H1 (cell line): ENCODE measurements around the gene ZNF83. TPM values are rescaled to one million over a fixed set of nuclear protein-coding genes. Genes with fewer than 3 reads are reported as not detected.
"Not testable (repeated sequence)": the region's sequence is repeated elsewhere in the genome, so short reads cannot be mapped to it uniquely, and the experiment has no call there.

Experiments
- CTCF ChIA-PET: fragments of 300-600 bp; sonication (Branson Sonifier 250); formaldehyde crosslinking; loops from one replicate; lab custom pipeline; 2021; ENCODE audit not compliant: partially characterized antibody; lab: Charles Lee
- POLR2A ChIA-PET: fragments of 300-600 bp; sonication (Branson Sonifier 250); formaldehyde crosslinking; loops from one replicate; lab custom pipeline; 2021; ENCODE audit warnings: inconsistent platforms; ENCODE audit not compliant: partially characterized antibody; lab: Charles Lee
- DNase-seq, 2 experiments: peaks; one replicate each; pipeline versions ENCODE4 v3.0.0 to v3.0.0-alpha.2; 2010 to 2022; ENCODE audit warnings: low spot score in 2 of 2, low read depth in 1 of 2, mixed read lengths in 1 of 2
- FAIRE-seq: peaks from 2 replicates; lab custom pipeline; 2011; peaks lifted over from hg19 to GRCh38; lab: Jason Lieb, UNC
- H2AFZ ChIP-seq: 2 replicates; pipeline ENCODE4 v1.8.1; 2012; ENCODE audit warnings: low read length, inconsistent platforms
- H2AK5ac ChIP-seq: 2 replicates; pipeline ENCODE4 v1.6.1; 2013; ENCODE audit warnings: low read depth, low read length
- H2BK120ac ChIP-seq: replicated peaks from 2 replicates; pipeline ENCODE3; 2013; ENCODE audit warnings: low read depth, low read length, inconsistent platforms
- H2BK12ac ChIP-seq: 2 replicates; pipeline ENCODE4 v1.6.1; 2013; ENCODE audit warnings: low read depth, low read length
- H2BK15ac ChIP-seq: 2 replicates; pipeline ENCODE4 v1.6.1; 2013; ENCODE audit warnings: low read length
- H2BK20ac ChIP-seq: 2 replicates; pipeline ENCODE4 v1.6.1; 2013; ENCODE audit warnings: low read length
- H2BK5ac ChIP-seq: 2 replicates; pipeline ENCODE4 v1.6.1; 2013; ENCODE audit warnings: low read depth, low read length
- H3K14ac ChIP-seq: 2 replicates; pipeline ENCODE4 v1.6.1; 2013; ENCODE audit warnings: inconsistent platforms; ENCODE audit not compliant: insufficient read length
- H3K18ac ChIP-seq: 2 replicates; pipeline ENCODE4 v1.6.1; 2013; ENCODE audit warnings: low read length; ENCODE audit errors: extremely low read depth
- H3K23ac ChIP-seq: 2 replicates; pipeline ENCODE4 v1.6.1; 2013; ENCODE audit warnings: inconsistent platforms; ENCODE audit not compliant: insufficient read length
- H3K23me2 ChIP-seq: 2 replicates; pipeline ENCODE4 v1.6.1; 2013; ENCODE audit warnings: low read depth, low read length
- H3K27ac ChIP-seq: 2 replicates; pipeline ENCODE4 v1.6.1; 2011; ENCODE audit warnings: low read depth, low read length, inconsistent platforms
- H3K27me3 ChIP-seq, 4 experiments: replicated peaks in 1 of 4; 1 replicate in 1 of 4; 2 replicates in 3 of 4; pipeline versions ENCODE4 v1.6.1 to v1.8.1; 2011 to 2013; ENCODE audit warnings: low read length in 3 of 4, mild to moderate bottlenecking in 3 of 4, inconsistent platforms in 2 of 4, mixed read lengths in 2 of 4, moderate library complexity in 1 of 4; ENCODE audit not compliant: control insufficient read depth in 3 of 4, insufficient read depth in 3 of 4; ENCODE audit errors: extremely low read depth in 1 of 4
- H3K36me3 ChIP-seq, 4 experiments: 2 replicates each; pipeline versions ENCODE4 v1.6.1 to v1.8.1; 2011 to 2013; ENCODE audit warnings: mild to moderate bottlenecking in 4 of 4, low read length in 3 of 4, moderate library complexity in 2 of 4, control low read depth in 1 of 4, inconsistent platforms in 1 of 4; ENCODE audit not compliant: insufficient read depth in 4 of 4, control insufficient read depth in 2 of 4
- H3K4ac ChIP-seq: replicated peaks from 2 replicates; pipeline ENCODE3; 2013; ENCODE audit warnings: low read length, low read depth, mixed read lengths, inconsistent platforms; ENCODE audit not compliant: insufficient read length
- H3K4me1 ChIP-seq, 4 experiments: replicated peaks in 1 of 4; 1 replicate in 1 of 4; 2 replicates in 3 of 4; pipeline versions ENCODE4 v1.6.1 to v1.8.1; 2011 to 2013; ENCODE audit warnings: low read length in 3 of 4, inconsistent platforms in 2 of 4, mixed read lengths in 1 of 4; ENCODE audit not compliant: insufficient read depth in 4 of 4, control insufficient read depth in 3 of 4
- H3K4me2 ChIP-seq, 2 experiments: 2 replicates each; pipeline versions ENCODE4 v1.6.1 to v1.8.1; 2011 to 2013; ENCODE audit warnings: low read depth in 2 of 2, low read length in 2 of 2, control low read depth in 1 of 2, inconsistent platforms in 1 of 2, mild to moderate bottlenecking in 1 of 2; ENCODE audit not compliant: insufficient read depth in 1 of 2
- H3K4me3 ChIP-seq, 4 experiments: fragments of 200-600, 300-600 bp in 1 of 4; sonication (generic), shearing (Covaris generic), sonication (Bioruptor Twin) in 1 of 4; 2 replicates each; pipeline versions ENCODE4 v1.5.1 to v1.8.1; 2011 to 2016; ENCODE audit warnings: low read length in 4 of 4, low read depth in 3 of 4, control low read depth in 2 of 4, inconsistent platforms in 2 of 4, mild to moderate bottlenecking in 2 of 4, mixed read lengths in 1 of 4, moderate library complexity in 1 of 4; ENCODE audit not compliant: insufficient read depth in 2 of 4; ENCODE audit errors: extremely low read depth in 1 of 4
- H3K56ac ChIP-seq: replicated peaks from 2 replicates; pipeline ENCODE3; 2013; ENCODE audit warnings: low read depth, mild to moderate bottlenecking, mixed read lengths, low read length, inconsistent platforms; ENCODE audit not compliant: insufficient read length
- H3K79me1 ChIP-seq: 2 replicates; pipeline ENCODE4 v1.6.1; 2013; ENCODE audit warnings: low read depth, low read length, control low read depth
- H3K79me2 ChIP-seq, 2 experiments: 2 replicates each; pipeline versions ENCODE4 v1.6.1 to v1.8.1; 2012 to 2013; ENCODE audit warnings: low read length in 2 of 2, mild to moderate bottlenecking in 2 of 2, inconsistent platforms in 1 of 2; ENCODE audit not compliant: insufficient read depth in 2 of 2, control insufficient read depth in 1 of 2
- H3K9ac ChIP-seq, 4 experiments: replicated peaks in 1 of 4; 1 replicate in 1 of 4; 2 replicates in 3 of 4; pipeline versions ENCODE4 v1.6.1 to v1.8.1; 2011 to 2013; ENCODE audit warnings: low read depth in 3 of 4, low read length in 3 of 4, control low read depth in 2 of 4, mild to moderate bottlenecking in 2 of 4, moderate library complexity in 2 of 4, inconsistent platforms in 1 of 4; ENCODE audit errors: extremely low read depth in 1 of 4
- H3K9me3 ChIP-seq, 2 experiments: 2 replicates each; pipeline versions ENCODE4 v1.6.1 to v1.8.1; 2012 to 2013; ENCODE audit warnings: mild to moderate bottlenecking in 2 of 2, moderate library complexity in 2 of 2, control low read depth in 1 of 2, inconsistent platforms in 1 of 2, low read depth in 1 of 2, low read length in 1 of 2, mixed read lengths in 1 of 2; ENCODE audit not compliant: insufficient read depth in 2 of 2
- H4K20me1 ChIP-seq, 2 experiments: replicated peaks in 1 of 2; 2 replicates each; pipeline versions ENCODE3 to v1.8.1; 2011 to 2013; ENCODE audit warnings: inconsistent platforms in 2 of 2, low read length in 2 of 2, mild to moderate bottlenecking in 1 of 2; ENCODE audit not compliant: insufficient read depth in 2 of 2, control insufficient read depth in 1 of 2
- H4K5ac ChIP-seq: 2 replicates; pipeline ENCODE4 v1.6.1; 2013; ENCODE audit warnings: low read length, low read depth, mixed read lengths, inconsistent platforms; ENCODE audit not compliant: insufficient read length
- H4K8ac ChIP-seq: 2 replicates; pipeline ENCODE4 v1.8.0; 2013; ENCODE audit warnings: mild to moderate bottlenecking, moderate library complexity, low read length, inconsistent platforms; ENCODE audit not compliant: insufficient read depth; ENCODE audit errors: extremely low read depth
- H4K91ac ChIP-seq: replicated peaks from 2 replicates; pipeline ENCODE3; 2013; ENCODE audit warnings: low read length, mixed read lengths, inconsistent platforms; ENCODE audit not compliant: insufficient read length
- ASH2L ChIP-seq: fragments of 200-600, 300-600 bp; sonication (generic); IDR thresholded peaks from one replicate; pipeline ENCODE4 v1.7.1; 2017; ENCODE audit warnings: low read length
- EP300 ChIP-seq, 2 experiments: IDR thresholded peaks; 1 replicate in 1 of 2; 2 replicates in 1 of 2; pipeline ENCODE4 v1.6.1; 2011 to 2012; ENCODE audit warnings: low read depth in 2 of 2, low read length in 2 of 2, mild to moderate bottlenecking in 2 of 2, borderline replicate concordance in 1 of 2, inconsistent platforms in 1 of 2, moderate library complexity in 1 of 2
- EZH2 ChIP-seq: fragments of 200-600 bp; sonication (generic); IDR thresholded peaks from 2 replicates; pipeline ENCODE4 v1.7.1; 2012; ENCODE audit warnings: low read depth, mild to moderate bottlenecking, moderate library complexity, low read length, inconsistent platforms; ENCODE audit not compliant: severe bottlenecking
- HDAC6 ChIP-seq: IDR thresholded peaks from one replicate; pipeline ENCODE4 v1.7.1; 2012; ENCODE audit warnings: low read depth, mild to moderate bottlenecking, inconsistent platforms, low read length, moderate library complexity
- KDM1A ChIP-seq: fragments of 200-600, 300-600 bp; sonication (generic); IDR thresholded peaks from 2 replicates; pipeline ENCODE4 v1.7.1; 2016; ENCODE audit warnings: mild to moderate bottlenecking, low read length, borderline replicate concordance
- RBBP5 ChIP-seq: IDR thresholded peaks from 2 replicates; pipeline ENCODE4 v1.7.1; 2012; ENCODE audit warnings: low read depth, mild to moderate bottlenecking, inconsistent platforms, low read length, moderate library complexity, borderline replicate concordance
- SAP30 ChIP-seq: fragments of 300-600 bp; sonication (generic); IDR thresholded peaks from 2 replicates; pipeline ENCODE4 v1.7.1; 2012; ENCODE audit warnings: low read length, moderate library complexity, mild to moderate bottlenecking, inconsistent platforms; ENCODE audit not compliant: insufficient read depth, insufficient replicate concordance
- SRF ChIP-seq: IDR thresholded peaks from 2 replicates; pipeline ENCODE4 v1.6.1; 2011; ENCODE audit warnings: mild to moderate bottlenecking, low read depth, low read length, moderate library complexity
- SUZ12 ChIP-seq: fragments of 200-600 bp; sonication (generic); IDR thresholded peaks from 2 replicates; pipeline ENCODE4 v1.6.1; 2012; ENCODE audit warnings: mild to moderate bottlenecking, inconsistent platforms, low read length, moderate library complexity, mixed read lengths
- WGBS, 2 experiments: shearing (Covaris generic) in 1 of 2; methylation state at CpG; one replicate each; pipeline versions ENCODE4 v1.1.6 to v1.1.7; 2013 to 2015; ENCODE audit warnings: low lambda C conversion rate in 2 of 2, mixed read lengths in 2 of 2, inconsistent platforms in 1 of 2, low coverage in 1 of 2, missing lambda C conversion rate in 1 of 2; ENCODE audit not compliant: insufficient replicate concordance in 2 of 2, insufficient coverage in 1 of 2, insufficient read length in 1 of 2; ENCODE audit errors: extremely low coverage in 1 of 2, missing lambda C conversion rate in 1 of 2; 5-methylcytosine and 5-hydroxymethylcytosine counted together
- polyA plus RNA-seq, 7 experiments: library from polyadenylated mRNA; depleted of rRNA in 3 of 7; stranded (reverse) in 5 of 7; unstranded in 2 of 7; fragments of >200 nt in 5 of 7; fragments of 200-250 nt in 2 of 7; gene quantifications; 1 replicate in 5 of 7; 2 replicates in 1 of 7; 4 replicates in 1 of 7; pipeline versions ENCODE4 v1.2.1 to v1.2.3, GENCODE V29; 2011 to 2013; ENCODE audit warnings: missing spikeins in 2 of 7, mixed read lengths in 2 of 7
- total RNA-seq: library from RNA; stranded (reverse); fragmentation: NEBNext Ultra II Directional; extraction: Animal tissue kit (Norgen Biotek cat#: 25700); gene quantifications from 2 replicates; pipeline ENCODE4 v1.2.1, GENCODE V29; 2021

ZNF83 gene
- total and polyA plus RNA-seq, 2 of the 8 experiments (the other 6 are each of a cell fraction or from before 2014, with no cell fraction given): 13.2 to 19.4 TPM

DNA sequence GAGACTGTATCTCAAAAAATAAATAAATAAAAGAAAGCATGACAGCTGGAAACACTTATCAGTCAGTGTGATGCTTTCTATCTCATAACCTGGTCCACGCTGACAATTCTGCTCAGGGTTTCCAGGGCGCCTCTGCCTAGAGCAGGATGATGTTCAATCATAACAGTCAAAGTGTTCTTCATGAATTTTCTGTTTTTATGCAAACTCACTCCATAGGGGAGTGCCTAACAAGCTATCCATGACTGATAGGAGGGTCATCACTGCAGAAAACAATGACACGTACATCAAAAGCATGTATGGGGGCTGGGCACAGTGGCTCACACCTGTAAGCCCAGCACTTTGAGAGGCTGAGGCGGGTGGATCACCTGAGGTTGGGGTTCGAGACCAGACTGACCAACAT is 41.4 kb upstream of the ZNF83 start (continued):
- TF ChIP-seq EZH2 (no peak), KDM1A (no peak), SAP30 (no peak), RBBP5 (no peak), HDAC6 (no peak), EP300 (IDR thresholded peaks at IDR 0.05; ENCODE audit: borderline replicate concordance in 1 of 2, low read depth in 2 of 2, low read length in 2 of 2) (no peak), SRF (no peak), ASH2L (no peak), SUZ12 (no peak)

DNA sequence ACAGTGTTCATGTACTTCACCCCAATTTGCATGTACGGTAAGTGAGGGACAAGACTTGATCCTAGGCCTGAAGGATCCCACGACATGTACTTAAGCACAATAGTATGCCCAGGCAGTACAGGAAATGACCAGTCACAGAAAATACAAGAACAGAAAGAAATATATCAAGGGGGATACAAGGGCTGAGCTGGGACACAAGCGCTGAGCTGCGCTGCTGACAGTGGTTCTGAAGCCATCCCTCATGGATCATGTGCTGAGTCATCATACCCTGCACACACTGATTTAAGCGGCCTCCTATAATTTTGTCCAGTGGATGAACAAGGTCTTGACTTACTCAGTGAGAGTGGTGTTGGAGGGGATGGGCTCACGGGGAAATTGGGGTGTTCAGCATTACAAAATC is 37.1 kb upstream of the ZNF83 start:
- H3K56ac ChIP-seq, H3K4me2 ChIP-seq, H3K9me3 ChIP-seq, POLR2A ChIA-PET, FAIRE-seq, H3K27ac ChIP-seq, H3K18ac ChIP-seq, H2BK12ac ChIP-seq, H2BK20ac ChIP-seq, H3K9ac ChIP-seq, H3K79me2 ChIP-seq, H3K27me3 ChIP-seq, H3K23me2 ChIP-seq, H3K14ac ChIP-seq, H3K4me1 ChIP-seq, H3K36me3 ChIP-seq, H3K4ac ChIP-seq, H2AFZ ChIP-seq, H2BK120ac ChIP-seq, H2AK5ac ChIP-seq, H2BK15ac ChIP-seq, H4K91ac ChIP-seq, H4K20me1 ChIP-seq, H3K4me3 ChIP-seq, H4K8ac ChIP-seq, H4K5ac ChIP-seq, H2BK5ac ChIP-seq, DNase-seq, H3K23ac ChIP-seq, H3K79me1 ChIP-seq: not testable (repeated sequence)
- WGBS, 2 experiments: 96% methylated on average over 6 of the region's 6 CpGs; no CpG with 5 or more reads in 1 of the 2 experiments
- CTCF ChIA-PET: interaction anchor here (0.6 kb wide), 1 partner anchor 140 kb away, joined by 3 read pairs; no protein-coding TSS in a partner anchor
